ENCODE data around the gene KCNE3. TPM values are rescaled to one million over a fixed set of nuclear protein-coding genes. Genes with fewer than 3 reads are reported as not detected.

The KCNE3 gene
- total and polyA plus RNA-seq, 9 of the 15 experiments (the other 6 are each of a cell fraction or from before 2014, with no cell fraction given), result 1.6 to 8.7 (median 6.2) TPM

- TF ChIP-seq, protein P1, sequence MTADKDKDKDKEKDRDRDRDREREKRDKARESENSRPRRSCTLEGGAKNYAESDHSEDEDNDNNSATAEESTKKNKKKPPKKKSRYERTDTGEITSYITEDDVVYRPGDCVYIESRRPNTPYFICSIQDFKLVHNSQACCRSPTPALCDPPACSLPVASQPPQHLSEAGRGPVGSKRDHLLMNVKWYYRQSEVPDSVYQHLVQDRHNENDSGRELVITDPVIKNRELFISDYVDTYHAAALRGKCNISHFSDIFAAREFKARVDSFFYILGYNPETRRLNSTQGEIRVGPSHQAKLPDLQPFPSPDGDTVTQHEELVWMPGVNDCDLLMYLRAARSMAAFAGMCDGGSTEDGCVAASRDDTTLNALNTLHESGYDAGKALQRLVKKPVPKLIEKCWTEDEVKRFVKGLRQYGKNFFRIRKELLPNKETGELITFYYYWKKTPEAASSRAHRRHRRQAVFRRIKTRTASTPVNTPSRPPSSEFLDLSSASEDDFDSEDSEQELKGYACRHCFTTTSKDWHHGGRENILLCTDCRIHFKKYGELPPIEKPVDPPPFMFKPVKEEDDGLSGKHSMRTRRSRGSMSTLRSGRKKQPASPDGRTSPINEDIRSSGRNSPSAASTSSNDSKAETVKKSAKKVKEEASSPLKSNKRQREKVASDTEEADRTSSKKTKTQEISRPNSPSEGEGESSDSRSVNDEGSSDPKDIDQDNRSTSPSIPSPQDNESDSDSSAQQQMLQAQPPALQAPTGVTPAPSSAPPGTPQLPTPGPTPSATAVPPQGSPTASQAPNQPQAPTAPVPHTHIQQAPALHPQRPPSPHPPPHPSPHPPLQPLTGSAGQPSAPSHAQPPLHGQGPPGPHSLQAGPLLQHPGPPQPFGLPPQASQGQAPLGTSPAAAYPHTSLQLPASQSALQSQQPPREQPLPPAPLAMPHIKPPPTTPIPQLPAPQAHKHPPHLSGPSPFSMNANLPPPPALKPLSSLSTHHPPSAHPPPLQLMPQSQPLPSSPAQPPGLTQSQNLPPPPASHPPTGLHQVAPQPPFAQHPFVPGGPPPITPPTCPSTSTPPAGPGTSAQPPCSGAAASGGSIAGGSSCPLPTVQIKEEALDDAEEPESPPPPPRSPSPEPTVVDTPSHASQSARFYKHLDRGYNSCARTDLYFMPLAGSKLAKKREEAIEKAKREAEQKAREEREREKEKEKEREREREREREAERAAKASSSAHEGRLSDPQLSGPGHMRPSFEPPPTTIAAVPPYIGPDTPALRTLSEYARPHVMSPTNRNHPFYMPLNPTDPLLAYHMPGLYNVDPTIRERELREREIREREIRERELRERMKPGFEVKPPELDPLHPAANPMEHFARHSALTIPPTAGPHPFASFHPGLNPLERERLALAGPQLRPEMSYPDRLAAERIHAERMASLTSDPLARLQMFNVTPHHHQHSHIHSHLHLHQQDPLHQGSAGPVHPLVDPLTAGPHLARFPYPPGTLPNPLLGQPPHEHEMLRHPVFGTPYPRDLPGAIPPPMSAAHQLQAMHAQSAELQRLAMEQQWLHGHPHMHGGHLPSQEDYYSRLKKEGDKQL (CRISPR knock-in tag; IDR thresholded peaks at IDR 0.05; ENCODE audit: borderline replicate concordance), result no peak
- TF ChIP-seq PKNOX1 (IDR thresholded peaks at IDR 0.05), result no peak
- no peak for TF ChIP-seq HNRNPLL (IDR thresholded peaks at IDR 0.05; ENCODE audit: low read depth, low read length, poor library complexity, severe bottlenecking)
- TF ChIP-seq, protein P2, sequence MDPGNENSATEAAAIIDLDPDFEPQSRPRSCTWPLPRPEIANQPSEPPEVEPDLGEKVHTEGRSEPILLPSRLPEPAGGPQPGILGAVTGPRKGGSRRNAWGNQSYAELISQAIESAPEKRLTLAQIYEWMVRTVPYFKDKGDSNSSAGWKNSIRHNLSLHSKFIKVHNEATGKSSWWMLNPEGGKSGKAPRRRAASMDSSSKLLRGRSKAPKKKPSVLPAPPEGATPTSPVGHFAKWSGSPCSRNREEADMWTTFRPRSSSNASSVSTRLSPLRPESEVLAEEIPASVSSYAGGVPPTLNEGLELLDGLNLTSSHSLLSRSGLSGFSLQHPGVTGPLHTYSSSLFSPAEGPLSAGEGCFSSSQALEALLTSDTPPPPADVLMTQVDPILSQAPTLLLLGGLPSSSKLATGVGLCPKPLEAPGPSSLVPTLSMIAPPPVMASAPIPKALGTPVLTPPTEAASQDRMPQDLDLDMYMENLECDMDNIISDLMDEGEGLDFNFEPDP (CRISPR knock-in tag; IDR thresholded peaks at IDR 0.05), result no peak
- TF ChIP-seq KDM2B (CRISPR knock-in tag; IDR thresholded peaks at IDR 0.05), result no peak
- TF ChIP-seq NR2F6 (CRISPR knock-in tag; IDR thresholded peaks at IDR 0.05), result no peak
- TF ChIP-seq, protein P3, sequence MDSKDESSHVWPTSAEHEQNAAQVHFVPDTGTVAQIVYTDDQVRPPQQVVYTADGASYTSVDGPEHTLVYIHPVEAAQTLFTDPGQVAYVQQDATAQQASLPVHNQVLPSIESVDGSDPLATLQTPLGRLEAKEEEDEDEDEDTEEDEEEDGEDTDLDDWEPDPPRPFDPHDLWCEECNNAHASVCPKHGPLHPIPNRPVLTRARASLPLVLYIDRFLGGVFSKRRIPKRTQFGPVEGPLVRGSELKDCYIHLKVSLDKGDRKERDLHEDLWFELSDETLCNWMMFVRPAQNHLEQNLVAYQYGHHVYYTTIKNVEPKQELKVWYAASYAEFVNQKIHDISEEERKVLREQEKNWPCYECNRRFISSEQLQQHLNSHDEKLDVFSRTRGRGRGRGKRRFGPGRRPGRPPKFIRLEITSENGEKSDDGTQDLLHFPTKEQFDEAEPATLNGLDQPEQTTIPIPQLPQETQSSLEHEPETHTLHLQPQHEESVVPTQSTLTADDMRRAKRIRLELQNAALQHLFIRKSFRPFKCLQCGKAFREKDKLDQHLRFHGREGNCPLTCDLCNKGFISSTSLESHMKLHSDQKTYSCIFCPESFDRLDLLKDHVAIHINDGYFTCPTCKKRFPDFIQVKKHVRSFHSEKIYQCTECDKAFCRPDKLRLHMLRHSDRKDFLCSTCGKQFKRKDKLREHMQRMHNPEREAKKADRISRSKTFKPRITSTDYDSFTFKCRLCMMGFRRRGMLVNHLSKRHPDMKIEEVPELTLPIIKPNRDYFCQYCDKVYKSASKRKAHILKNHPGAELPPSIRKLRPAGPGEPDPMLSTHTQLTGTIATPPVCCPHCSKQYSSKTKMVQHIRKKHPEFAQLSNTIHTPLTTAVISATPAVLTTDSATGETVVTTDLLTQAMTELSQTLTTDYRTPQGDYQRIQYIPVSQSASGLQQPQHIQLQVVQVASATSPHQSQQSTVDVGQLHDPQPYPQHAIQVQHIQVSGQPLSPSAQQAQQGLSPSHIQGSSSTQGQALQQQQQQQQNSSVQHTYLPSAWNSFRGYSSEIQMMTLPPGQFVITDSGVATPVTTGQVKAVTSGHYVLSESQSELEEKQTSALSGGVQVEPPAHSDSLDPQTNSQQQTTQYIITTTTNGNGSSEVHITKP (IDR thresholded peaks at IDR 0.05; ENCODE audit: partially characterized antibody), result peak; percentile 29
- no peak for TF ChIP-seq TEAD2 (tag; IDR thresholded peaks at IDR 0.05)
- TF ChIP-seq TAL1 (IDR thresholded peaks at IDR 0.05), result peak; percentile 78
- peak; percentile 80 for TF ChIP-seq ZNF263 (CRISPR knock-in tag; IDR thresholded peaks at IDR 0.05; ENCODE audit: borderline replicate concordance)
- TF ChIP-seq, protein P4, sequence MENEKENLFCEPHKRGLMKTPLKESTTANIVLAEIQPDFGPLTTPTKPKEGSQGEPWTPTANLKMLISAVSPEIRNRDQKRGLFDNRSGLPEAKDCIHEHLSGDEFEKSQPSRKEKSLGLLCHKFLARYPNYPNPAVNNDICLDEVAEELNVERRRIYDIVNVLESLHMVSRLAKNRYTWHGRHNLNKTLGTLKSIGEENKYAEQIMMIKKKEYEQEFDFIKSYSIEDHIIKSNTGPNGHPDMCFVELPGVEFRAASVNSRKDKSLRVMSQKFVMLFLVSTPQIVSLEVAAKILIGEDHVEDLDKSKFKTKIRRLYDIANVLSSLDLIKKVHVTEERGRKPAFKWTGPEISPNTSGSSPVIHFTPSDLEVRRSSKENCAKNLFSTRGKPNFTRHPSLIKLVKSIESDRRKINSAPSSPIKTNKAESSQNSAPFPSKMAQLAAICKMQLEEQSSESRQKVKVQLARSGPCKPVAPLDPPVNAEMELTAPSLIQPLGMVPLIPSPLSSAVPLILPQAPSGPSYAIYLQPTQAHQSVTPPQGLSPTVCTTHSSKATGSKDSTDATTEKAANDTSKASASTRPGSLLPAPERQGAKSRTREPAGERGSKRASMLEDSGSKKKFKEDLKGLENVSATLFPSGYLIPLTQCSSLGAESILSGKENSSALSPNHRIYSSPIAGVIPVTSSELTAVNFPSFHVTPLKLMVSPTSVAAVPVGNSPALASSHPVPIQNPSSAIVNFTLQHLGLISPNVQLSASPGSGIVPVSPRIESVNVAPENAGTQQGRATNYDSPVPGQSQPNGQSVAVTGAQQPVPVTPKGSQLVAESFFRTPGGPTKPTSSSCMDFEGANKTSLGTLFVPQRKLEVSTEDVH (IDR thresholded peaks at IDR 0.05; ENCODE audit: low read depth, partially characterized antibody), result no peak
- TF ChIP-seq PML (IDR thresholded peaks at IDR 0.05; ENCODE audit: low read length), result peak; percentile 44; the same call in 1 of the 2 replicates
- TF ChIP-seq TFAM (CRISPR knock-in tag; conservative IDR thresholded peaks at IDR 0.05), result no peak
- TF ChIP-seq KDM1A (IDR thresholded peaks at IDR 0.05), result peak in 1 of 2 experiments; percentile 10; a peak in 1 of 4 replicates
Measured at GRCh38 chr11:74459584-74459983, 7.8 kb downstream of the KCNE3 start (continued).
